Measurements from ENCODE around the gene FLCN. TPM values are rescaled to one million over a fixed set of nuclear protein-coding genes. Genes with fewer than 3 reads are reported as not detected.
A peak's percentile ranks its signal among the peaks of the same experiment; 100 is the strongest.
"Not testable (repeated sequence)": the region's sequence is repeated elsewhere in the genome, so short reads cannot be mapped to it uniquely, and the experiment has no call there.

Gene FLCN, protein sequence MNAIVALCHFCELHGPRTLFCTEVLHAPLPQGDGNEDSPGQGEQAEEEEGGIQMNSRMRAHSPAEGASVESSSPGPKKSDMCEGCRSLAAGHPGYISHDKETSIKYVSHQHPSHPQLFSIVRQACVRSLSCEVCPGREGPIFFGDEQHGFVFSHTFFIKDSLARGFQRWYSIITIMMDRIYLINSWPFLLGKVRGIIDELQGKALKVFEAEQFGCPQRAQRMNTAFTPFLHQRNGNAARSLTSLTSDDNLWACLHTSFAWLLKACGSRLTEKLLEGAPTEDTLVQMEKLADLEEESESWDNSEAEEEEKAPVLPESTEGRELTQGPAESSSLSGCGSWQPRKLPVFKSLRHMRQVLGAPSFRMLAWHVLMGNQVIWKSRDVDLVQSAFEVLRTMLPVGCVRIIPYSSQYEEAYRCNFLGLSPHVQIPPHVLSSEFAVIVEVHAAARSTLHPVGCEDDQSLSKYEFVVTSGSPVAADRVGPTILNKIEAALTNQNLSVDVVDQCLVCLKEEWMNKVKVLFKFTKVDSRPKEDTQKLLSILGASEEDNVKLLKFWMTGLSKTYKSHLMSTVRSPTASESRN
- 10 to 100 TPM in 11 of 12 donors, not detected in 1; 16.8 to 32.2 (median 24.8) TPM for polyA plus RNA-seq (ENCODE audit: insufficient read length in 12 of 12)
- long read RNA-seq, donor 1, transcript FLCN-204 (5 exons, 2,523 nt): major isoform, 11 of 14 reads
- long read RNA-seq, donor 1, partial matches to known transcripts: 0 of 14 reads
- long read RNA-seq, donor 1, other reads (novel, unspliced or antisense): 0 of 14 reads
- long read RNA-seq, donor 2, partial matches to known transcripts: 20 of 23 reads
- long read RNA-seq, donor 2, other reads (novel, unspliced or antisense): 0 of 23 reads
- long read RNA-seq, donor 3, partial matches to known transcripts: 0 of 1 reads
- long read RNA-seq, donor 3, other reads (novel, unspliced or antisense): 0 of 1 reads
- long read RNA-seq, donor 4, partial matches to known transcripts: 0 of 1 reads
- long read RNA-seq, donor 4, other reads (novel, unspliced or antisense): 0 of 1 reads
- long read RNA-seq, donor 5, partial matches to known transcripts: 0 of 4 reads
- long read RNA-seq, donor 5, other reads (novel, unspliced or antisense): 0 of 4 reads
- long read RNA-seq, donor 6, partial matches to known transcripts: 0 of 2 reads
- long read RNA-seq, donor 6, other reads (novel, unspliced or antisense): 0 of 2 reads
- long read RNA-seq, donor 7, partial matches to known transcripts: 0 of 2 reads
- long read RNA-seq, donor 7, other reads (novel, unspliced or antisense): 0 of 2 reads
- long read RNA-seq, donor 8, partial matches to known transcripts: 0 of 3 reads
- long read RNA-seq, donor 8, other reads (novel, unspliced or antisense): 0 of 3 reads
- long read RNA-seq, donor 9, partial matches to known transcripts: 0 of 2 reads
- long read RNA-seq, donor 9, other reads (novel, unspliced or antisense): 0 of 2 reads
- long read RNA-seq, donor 10, transcript FLCN-204 (5 exons, 2,523 nt): major isoform, 6 of 6 reads
- long read RNA-seq, donor 10, partial matches to known transcripts: 0 of 6 reads
- long read RNA-seq, donor 10, other reads (novel, unspliced or antisense): 0 of 6 reads
- long read RNA-seq, donor 11, partial matches to known transcripts: 0 of 1 reads
- long read RNA-seq, donor 11, other reads (novel, unspliced or antisense): 0 of 1 reads

DNA sequence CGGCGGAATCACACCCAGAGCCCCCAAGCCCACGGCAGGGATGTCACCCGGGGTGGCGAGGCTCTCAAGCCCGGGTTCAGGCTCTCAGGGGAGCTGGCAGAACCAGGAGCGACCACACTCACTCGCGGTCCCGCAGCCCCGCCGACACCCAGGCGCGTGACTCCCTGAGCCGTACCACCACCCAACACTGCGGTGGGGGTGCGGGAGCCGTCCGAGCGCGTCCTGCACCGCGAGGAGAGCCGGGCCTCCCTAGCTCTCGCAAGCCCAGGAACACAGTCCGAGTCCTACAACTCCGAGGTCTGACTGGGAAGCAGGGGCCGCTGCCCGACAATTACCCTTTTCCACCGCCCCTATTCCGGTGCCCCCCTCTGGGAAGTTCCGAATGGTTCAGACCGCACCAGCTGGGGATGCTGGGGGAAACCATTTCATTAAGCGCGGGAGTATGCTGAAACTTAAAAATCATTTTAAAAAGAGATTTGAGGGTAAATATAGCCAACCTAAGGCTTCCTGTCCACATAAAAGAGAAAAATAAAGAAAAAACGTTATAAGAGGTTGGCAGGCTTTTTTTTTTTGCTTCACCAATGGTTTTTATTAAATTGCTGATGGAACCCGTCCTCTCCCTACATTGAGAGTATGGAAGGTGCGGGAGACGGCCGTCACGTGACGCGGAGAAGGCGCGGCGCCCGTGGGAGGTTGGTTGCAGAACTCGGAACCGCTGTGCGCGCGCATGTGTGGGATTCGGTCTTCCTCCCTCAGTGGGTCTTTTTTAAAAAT, at the start of gene FLCN:
FLCN (minus strand) TSS at position 143 of the 774 bp plus-strand sequence. CDS start 9,031 bp downstream, outside the sequence.
- DNase-seq: peak; percentile 92

DNA sequence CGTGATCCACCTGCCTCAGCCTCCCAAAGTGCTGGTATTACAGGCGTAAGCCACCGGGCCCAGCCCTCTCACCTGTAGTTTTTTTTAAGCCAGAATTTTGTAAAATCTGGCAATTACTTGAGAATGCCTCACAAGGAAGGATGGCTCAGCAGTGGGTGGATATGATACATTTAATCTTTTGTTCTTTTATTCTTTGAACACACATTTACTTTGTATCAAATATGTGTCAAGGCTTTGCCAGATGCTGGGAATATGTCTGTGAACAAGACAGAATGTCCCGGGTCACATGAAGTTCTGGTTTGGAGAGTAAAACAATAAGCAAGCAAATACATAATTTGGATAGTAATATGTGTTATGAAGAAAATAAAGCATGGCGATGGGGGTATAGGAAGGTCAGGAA, 49.0 kb upstream of the FLCN start:
- DNase-seq: no peak

- peak; percentile 98 for DNase-seq
Measured at GRCh38 chr17:17280613-17281549, 43.9 kb upstream of the FLCN start, which contains the start of gene COPS3. Gene COPS3, minus strand, starts transcription at chr17:17281246. Its CDS starts 60 bp downstream, at chr17:17281186.

GRCh38 chr17:17279316-17279715, 42.3 kb upstream of the FLCN start:
- DNase-seq: no peak

GRCh38 chr17:17277431-17277830, 40.5 kb upstream of the FLCN start:
- not testable (repeated sequence) for DNase-seq

DNA sequence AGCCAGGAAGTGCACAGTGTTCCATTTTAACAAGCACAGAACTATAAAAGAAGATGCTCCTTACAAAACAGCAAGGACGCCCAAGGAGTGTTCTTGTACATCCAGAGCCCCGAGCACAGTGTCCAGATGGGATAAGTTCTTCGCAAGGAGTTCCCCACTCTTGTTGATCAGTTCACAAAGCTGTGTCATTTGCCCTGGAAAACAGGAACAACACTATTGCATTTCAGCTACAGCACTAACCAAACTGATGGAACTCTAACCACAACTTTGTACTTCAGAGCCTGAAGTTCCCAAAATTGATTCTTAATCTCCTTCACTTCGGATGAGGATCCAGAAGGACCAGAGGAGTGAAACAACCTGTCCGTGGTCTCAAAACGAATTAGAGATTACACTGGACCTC, 39.0 kb upstream of the FLCN start:
- no peak for DNase-seq

GRCh38 chr17:17269926-17270773, 33.2 kb upstream of the FLCN start:
- no peak for DNase-seq

DNA sequence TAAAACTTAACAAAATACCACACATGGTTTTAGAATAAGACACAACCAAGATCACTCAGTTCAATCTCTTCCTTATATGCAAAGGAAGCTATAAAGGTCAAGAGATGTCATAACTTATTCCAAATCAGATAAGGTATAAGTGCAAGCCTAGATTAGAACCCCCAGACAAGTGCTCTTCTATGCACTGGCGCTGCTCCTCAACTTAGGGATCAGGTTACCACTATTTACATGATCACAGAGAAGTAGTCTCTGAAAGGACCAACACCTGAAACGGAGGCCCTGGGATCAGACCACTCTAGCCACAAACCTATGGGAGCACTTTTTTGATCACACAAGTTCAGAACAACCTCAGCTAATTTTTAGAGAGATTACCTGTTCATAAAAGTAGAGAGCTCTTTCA, 27.5 kb upstream of the FLCN start:
- DNase-seq: no peak

DNA sequence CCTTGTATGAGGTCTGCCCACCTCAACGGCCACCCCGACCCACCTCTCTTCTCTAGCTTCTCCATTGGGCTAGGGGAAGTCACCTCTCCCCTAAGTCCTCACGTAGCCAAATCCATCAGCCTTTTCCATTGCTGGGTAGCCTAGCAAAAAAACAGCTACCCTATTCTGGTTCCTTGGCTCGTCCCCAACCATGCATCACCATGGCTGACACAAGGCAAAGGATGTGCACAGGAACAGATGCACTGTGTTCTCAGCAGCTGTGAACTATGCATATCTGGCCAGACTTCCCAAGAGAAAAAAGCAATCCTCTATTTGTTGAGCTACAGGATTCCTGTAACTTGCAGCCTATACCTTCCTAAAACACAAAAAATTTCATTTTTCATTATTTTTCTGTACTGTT, 22.0 kb upstream of the FLCN start:
- DNase-seq: no peak

- no peak for DNase-seq
Measured at GRCh38 chr17:17258011-17258410, 21.0 kb upstream of the FLCN start.

GRCh38 chr17:17256316-17256715, 19.3 kb upstream of the FLCN start:
- no peak for DNase-seq

- not testable (repeated sequence) for DNase-seq
Measured at GRCh38 chr17:17255689-17256088, 18.7 kb upstream of the FLCN start.

- no peak for DNase-seq
Measured at GRCh38 chr17:17254036-17254435, 17.1 kb upstream of the FLCN start.

- no peak for DNase-seq
Measured at GRCh38 chr17:17253406-17253805, 16.4 kb upstream of the FLCN start.

DNA sequence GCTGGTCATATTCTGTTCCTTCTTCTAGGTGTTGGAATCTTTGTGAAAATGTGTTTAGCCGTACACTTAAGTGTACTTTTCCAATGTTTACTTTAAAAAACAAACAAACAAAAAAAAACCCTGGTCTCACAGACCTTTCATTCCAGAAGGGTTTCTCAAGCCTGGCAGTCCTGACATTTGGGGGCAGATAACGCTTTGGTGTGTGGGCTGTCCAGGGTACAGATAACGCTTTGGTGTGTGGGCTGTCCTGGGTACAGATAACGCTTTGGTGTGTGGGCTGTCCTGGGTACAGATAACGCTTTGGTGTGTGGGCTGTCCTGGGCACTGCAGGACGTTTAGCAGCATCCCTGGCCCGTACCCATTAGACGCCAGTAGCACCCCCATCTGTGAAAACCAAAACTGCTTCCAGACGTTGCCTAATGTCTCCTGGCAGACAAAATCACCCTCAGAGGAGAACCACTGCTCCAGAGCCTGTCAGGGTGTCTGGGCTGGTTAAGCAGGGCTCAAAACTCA, 15.2 kb upstream of the FLCN start:
- DNase-seq: no peak

DNA sequence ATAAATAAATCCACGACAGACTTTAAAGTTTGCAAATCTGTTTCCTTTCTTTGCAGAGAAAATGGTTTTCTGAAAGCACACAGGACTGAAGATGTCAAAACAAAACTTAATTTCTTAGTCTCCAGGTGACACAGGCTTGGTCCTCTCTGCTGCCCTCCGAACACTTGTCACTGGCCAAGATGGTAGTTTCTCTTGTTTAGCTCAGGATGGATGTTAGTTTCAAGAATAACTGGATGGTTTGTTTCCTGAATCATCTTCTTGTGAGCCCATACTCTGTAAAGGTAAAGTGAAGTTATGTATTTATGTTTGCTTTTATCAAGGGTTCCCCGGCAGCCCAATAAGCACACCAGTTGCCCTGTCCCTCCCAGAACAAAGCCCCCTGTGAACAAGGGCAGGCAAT, 9.9 kb upstream of the FLCN start:
- no peak for DNase-seq

DNA sequence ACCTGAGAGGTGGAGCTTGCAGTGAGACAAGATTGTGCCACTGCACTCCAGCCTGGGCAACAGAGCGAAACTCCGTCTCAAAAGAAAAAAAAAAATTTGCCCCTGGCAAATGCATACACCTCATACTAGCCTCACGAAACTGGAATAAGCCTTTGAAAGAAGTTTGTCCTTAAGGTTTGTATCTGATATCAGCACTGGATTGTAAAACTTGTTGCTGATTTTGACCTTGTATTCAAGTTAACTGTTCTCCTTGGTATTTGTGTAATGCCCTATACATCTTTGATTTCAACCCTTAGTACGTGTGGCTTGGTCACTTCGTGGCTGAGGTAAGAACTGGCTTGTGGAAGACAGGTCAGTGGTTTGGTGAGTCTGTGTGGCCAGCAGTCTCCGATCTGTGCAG, 6.2 kb upstream of the FLCN start:
- no peak for DNase-seq

GRCh38 chr17:17242246-17242645, 5.3 kb upstream of the FLCN start:
- DNase-seq: no peak
